ENCODE measurements around the gene DNAJB14.

DNA sequence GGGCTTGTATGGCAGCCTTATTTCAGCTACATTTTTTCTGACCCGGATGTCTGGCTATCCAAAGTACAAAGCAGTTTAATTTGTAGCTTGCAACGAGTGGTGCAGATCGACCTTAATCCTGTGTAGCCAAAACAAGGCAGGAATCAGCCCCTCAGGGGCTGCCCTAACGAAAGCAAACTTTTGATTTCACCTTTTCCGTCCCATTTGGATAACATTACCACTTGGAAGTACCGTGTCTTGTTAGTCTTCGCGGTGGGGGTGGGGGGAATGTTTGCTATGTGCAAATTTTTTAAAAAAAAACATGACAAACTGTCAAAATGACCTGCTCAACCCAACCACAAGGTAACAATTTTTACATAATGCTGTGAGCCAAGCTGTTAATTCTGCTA is 766 bp upstream of the DNAJB14 start:
- no peak for TF ChIP-seq RARB (CRISPR knock-in tag; IDR thresholded peaks at IDR 0.05)
- no peak for TF ChIP-seq ISL1 (CRISPR knock-in tag; IDR thresholded peaks at IDR 0.05)
- TF ChIP-seq, protein P1, sequence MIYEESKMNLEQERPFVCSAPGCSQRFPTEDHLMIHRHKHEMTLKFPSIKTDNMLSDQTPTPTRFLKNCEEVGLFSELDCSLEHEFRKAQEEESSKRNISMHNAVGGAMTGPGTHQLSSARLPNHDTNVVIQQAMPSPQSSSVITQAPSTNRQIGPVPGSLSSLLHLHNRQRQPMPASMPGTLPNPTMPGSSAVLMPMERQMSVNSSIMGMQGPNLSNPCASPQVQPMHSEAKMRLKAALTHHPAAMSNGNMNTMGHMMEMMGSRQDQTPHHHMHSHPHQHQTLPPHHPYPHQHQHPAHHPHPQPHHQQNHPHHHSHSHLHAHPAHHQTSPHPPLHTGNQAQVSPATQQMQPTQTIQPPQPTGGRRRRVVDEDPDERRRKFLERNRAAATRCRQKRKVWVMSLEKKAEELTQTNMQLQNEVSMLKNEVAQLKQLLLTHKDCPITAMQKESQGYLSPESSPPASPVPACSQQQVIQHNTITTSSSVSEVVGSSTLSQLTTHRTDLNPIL (CRISPR knock-in tag; IDR thresholded peaks at IDR 0.05; ENCODE audit: low read depth): no peak
- TF ChIP-seq TCF4 (CRISPR knock-in tag; IDR thresholded peaks at IDR 0.05; ENCODE audit: borderline replicate concordance): no peak
- no peak for TF ChIP-seq TOX (CRISPR knock-in tag; IDR thresholded peaks at IDR 0.05; ENCODE audit: borderline replicate concordance)
- no peak for TF ChIP-seq ARNTL (CRISPR knock-in tag; IDR thresholded peaks at IDR 0.05; ENCODE audit: borderline replicate concordance, low read depth)
